ENCODE results near the gene CERS1.
A peak's percentile ranks its signal among the peaks of the same experiment; 100 is the strongest.

Gene CERS1

GRCh38 chr19:18840288-18841267, 55.4 kb downstream of the CERS1 start:
- no peak for DNase-seq (ENCODE audit: low read depth, low spot score)
- H3K9ac ChIP-seq (ENCODE audit: insufficient read length, low read depth) = peak overlapping the region; percentile 29
- TF ChIP-seq YY1 (IDR thresholded peaks at IDR 0.05; ENCODE audit: insufficient read depth, insufficient read length) = no peak
- no peak for TF ChIP-seq ZNF274 (IDR thresholded peaks at IDR 0.05; ENCODE audit: low read depth, low read length)
- no peak for TF ChIP-seq SUZ12 (IDR thresholded peaks at IDR 0.05; ENCODE audit: extremely low read depth, insufficient read depth, insufficient read length)
- H3K4me3 ChIP-seq (ENCODE audit: insufficient read length, low read depth) = no peak overlapping the region
- peaks cover 23% of the 10 kb centered on the region for H3K4me1 ChIP-seq (ENCODE audit: insufficient read depth, insufficient read length)
- no peaks in the 10 kb centered on the region for H3K9me3 ChIP-seq (ENCODE audit: insufficient read depth, low read length)
- H3K27me3 ChIP-seq (ENCODE audit: insufficient read depth, insufficient read length) = no peaks in the 10 kb centered on the region
- peaks cover 61% of the 10 kb centered on the region for H3K36me3 ChIP-seq (ENCODE audit: insufficient read depth, insufficient read length, low read length)

GRCh38 chr19:18839465-18840287, 56.3 kb downstream of the CERS1 start:
- Histone ChIP-seq H3K9me3 (ENCODE audit: insufficient read depth, low read length) (no peaks in the 10 kb centered on the region), H3K27me3 (ENCODE audit: insufficient read depth, insufficient read length) (no peaks in the 10 kb centered on the region), H3K36me3 (ENCODE audit: insufficient read depth, insufficient read length, low read length) (peaks cover 60% of the 10 kb centered on the region), H3K4me3 (ENCODE audit: insufficient read length, low read depth) (no peak overlapping the region), H3K9ac (ENCODE audit: insufficient read length, low read depth) (peak overlapping the region; percentile 21), H3K4me1 (ENCODE audit: insufficient read depth, insufficient read length) (peaks cover 23% of the 10 kb centered on the region)
- TF ChIP-seq YY1 (IDR thresholded peaks at IDR 0.05; ENCODE audit: insufficient read depth, insufficient read length) (no peak), SUZ12 (IDR thresholded peaks at IDR 0.05; ENCODE audit: extremely low read depth, insufficient read depth, insufficient read length) (no peak), ZNF274 (IDR thresholded peaks at IDR 0.05; ENCODE audit: low read depth, low read length) (no peak)
- no peak for DNase-seq (ENCODE audit: low read depth, low spot score)

GRCh38 chr19:18834644-18834984, 61.3 kb downstream of the CERS1 start:
- TF ChIP-seq ZNF274 (IDR thresholded peaks at IDR 0.05; ENCODE audit: low read depth, low read length) (no peak), YY1 (IDR thresholded peaks at IDR 0.05; ENCODE audit: insufficient read depth, insufficient read length) (no peak), SUZ12 (IDR thresholded peaks at IDR 0.05; ENCODE audit: extremely low read depth, insufficient read depth, insufficient read length) (no peak)
- no peak for DNase-seq (ENCODE audit: low read depth, low spot score)
- H3K9me3 ChIP-seq (ENCODE audit: insufficient read depth, low read length) = no peaks in the 10 kb centered on the region
- no peak overlapping the region for H3K4me3 ChIP-seq (ENCODE audit: insufficient read length, low read depth)
- peaks cover 57% of the 10 kb centered on the region for H3K36me3 ChIP-seq (ENCODE audit: insufficient read depth, insufficient read length, low read length)
- peaks cover 4% of the 10 kb centered on the region for H3K4me1 ChIP-seq (ENCODE audit: insufficient read depth, insufficient read length)
- peaks cover 7% of the 10 kb centered on the region for H3K27me3 ChIP-seq (ENCODE audit: insufficient read depth, insufficient read length)
- H3K9ac ChIP-seq (ENCODE audit: insufficient read length, low read depth) = no peak overlapping the region

- DNase-seq (ENCODE audit: low read depth, low spot score) = peak; percentile 23
- Histone ChIP-seq H3K9ac (ENCODE audit: insufficient read length, low read depth) (peak overlapping the region; percentile 51), H3K4me1 (ENCODE audit: insufficient read depth, insufficient read length) (no peaks in the 10 kb centered on the region), H3K9me3 (ENCODE audit: insufficient read depth, low read length) (no peaks in the 10 kb centered on the region), H3K27me3 (ENCODE audit: insufficient read depth, insufficient read length) (peaks cover 7% of the 10 kb centered on the region), H3K36me3 (ENCODE audit: insufficient read depth, insufficient read length, low read length) (peaks cover 53% of the 10 kb centered on the region), H3K4me3 (ENCODE audit: insufficient read length, low read depth) (peak overlapping the region; percentile 90)
- TF ChIP-seq ZNF274 (IDR thresholded peaks at IDR 0.05; ENCODE audit: low read depth, low read length) (no peak), YY1 (IDR thresholded peaks at IDR 0.05; ENCODE audit: insufficient read depth, insufficient read length) (no peak), SUZ12 (IDR thresholded peaks at IDR 0.05; ENCODE audit: extremely low read depth, insufficient read depth, insufficient read length) (no peak)
Measured at GRCh38 chr19:18833849-18834643, 61.9 kb downstream of the CERS1 start.

- TF ChIP-seq SUZ12 (IDR thresholded peaks at IDR 0.05; ENCODE audit: extremely low read depth, insufficient read depth, insufficient read length) = no peak
- TF ChIP-seq ZNF274 (IDR thresholded peaks at IDR 0.05; ENCODE audit: low read depth, low read length) = no peak
- no peak for TF ChIP-seq YY1 (IDR thresholded peaks at IDR 0.05; ENCODE audit: insufficient read depth, insufficient read length)
- peaks cover 52% of the 10 kb centered on the region for H3K36me3 ChIP-seq (ENCODE audit: insufficient read depth, insufficient read length, low read length)
Measured at GRCh38 chr19:18833141-18833476, 62.8 kb downstream of the CERS1 start.

GRCh38 chr19:18832306-18833140, 63.4 kb downstream of the CERS1 start:
- H3K4me3 ChIP-seq (ENCODE audit: insufficient read length, low read depth) = peak overlapping the region; percentile 90
- peaks cover 46% of the 10 kb centered on the region for H3K36me3 ChIP-seq (ENCODE audit: insufficient read depth, insufficient read length, low read length)
- peaks cover 14% of the 10 kb centered on the region for H3K27me3 ChIP-seq (ENCODE audit: insufficient read depth, insufficient read length)
- H3K9ac ChIP-seq (ENCODE audit: insufficient read length, low read depth) = peak overlapping the region; percentile 95
- 0 out of 2 replicates have a peak, but pooled peaks cover 2% of the 10 kb centered on the region for H3K9me3 ChIP-seq (ENCODE audit: insufficient read depth, low read length)
- TF ChIP-seq ZNF274 (IDR thresholded peaks at IDR 0.05; ENCODE audit: low read depth, low read length) = no peak
- TF ChIP-seq YY1 (IDR thresholded peaks at IDR 0.05; ENCODE audit: insufficient read depth, insufficient read length) = no peak
- no peak for TF ChIP-seq SUZ12 (IDR thresholded peaks at IDR 0.05; ENCODE audit: extremely low read depth, insufficient read depth, insufficient read length)
- no peak for DNase-seq (ENCODE audit: low read depth, low spot score)
- H3K4me1 ChIP-seq (ENCODE audit: insufficient read depth, insufficient read length) = no peaks in the 10 kb centered on the region

More at GRCh38 chr19:18833141-18833476, 62.8 kb downstream of the CERS1 start:
- no peak for DNase-seq (ENCODE audit: low read depth, low spot score)
- peaks cover 9% of the 10 kb centered on the region for H3K27me3 ChIP-seq (ENCODE audit: insufficient read depth, insufficient read length)
- peak overlapping the region; percentile 90 for H3K4me3 ChIP-seq (ENCODE audit: insufficient read length, low read depth)
- H3K9me3 ChIP-seq (ENCODE audit: insufficient read depth, low read length) = no peaks in the 10 kb centered on the region
- H3K4me1 ChIP-seq (ENCODE audit: insufficient read depth, insufficient read length) = no peaks in the 10 kb centered on the region
- H3K9ac ChIP-seq (ENCODE audit: insufficient read length, low read depth) = peak overlapping the region; percentile 95

Measured in NT2/D1 (cell line).